ENCODE measurements around the gene SULF2. TPM values are rescaled to one million over a fixed set of nuclear protein-coding genes. Genes with fewer than 3 reads are reported as not detected.

The SULF2 gene
- total and polyA plus RNA-seq, 4 donors: 8.1 to 25.4 (median 12.0) TPM

DNA sequence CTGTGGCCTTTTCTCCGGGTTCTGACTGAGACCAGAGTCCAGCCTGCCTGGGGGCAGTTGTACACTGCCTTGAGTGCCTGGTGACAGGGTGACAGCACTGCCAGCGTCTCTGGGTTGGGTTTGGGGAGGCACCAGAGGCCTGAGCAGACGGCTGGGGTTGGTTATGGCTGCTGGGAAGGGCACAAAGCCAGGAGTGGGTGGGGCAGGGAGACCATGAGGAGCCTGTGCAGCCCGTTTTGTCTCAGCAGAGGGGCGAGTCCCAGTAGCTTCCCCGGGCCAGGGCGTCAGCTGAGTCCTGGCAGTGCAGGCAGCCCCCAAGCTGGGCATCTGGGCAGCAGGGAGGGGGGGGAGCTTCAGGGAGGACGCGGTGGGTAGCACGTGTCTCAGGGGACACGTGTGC lies 15.3 kb upstream of the SULF2 start:
- H3K4me3 ChIP-seq (ENCODE audit: low read depth in 1 of 3, low read length in 3 of 3): no peak overlapping the region
- no peak for DNase-seq (ENCODE audit: low spot score)
- H3K9me3 ChIP-seq (ENCODE audit: control insufficient read depth in 4 of 4, low read length in 3 of 4): no peaks in the 10 kb centered on the region
- H3K27ac ChIP-seq (ENCODE audit: low read depth in 1 of 2, low read length in 2 of 2): no peak overlapping the region
- WGBS: 86% methylated on average over 11 of the region's 11 CpGs
- H3K36me3 ChIP-seq (ENCODE audit: control insufficient read depth in 4 of 4, insufficient read depth in 3 of 4, low read depth in 1 of 4, low read length in 3 of 4): no peaks in the 10 kb centered on the region
- TF ChIP-seq YY1 (IDR thresholded peaks at IDR 0.05): no peak
- no peak for TF ChIP-seq RAD21 (IDR thresholded peaks at IDR 0.05)
- no peak for TF ChIP-seq TAF1 (conservative IDR thresholded peaks at IDR 0.05)
- TF ChIP-seq, protein P1, sequence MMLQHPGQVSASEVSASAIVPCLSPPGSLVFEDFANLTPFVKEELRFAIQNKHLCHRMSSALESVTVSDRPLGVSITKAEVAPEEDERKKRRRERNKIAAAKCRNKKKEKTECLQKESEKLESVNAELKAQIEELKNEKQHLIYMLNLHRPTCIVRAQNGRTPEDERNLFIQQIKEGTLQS (IDR thresholded peaks at IDR 0.05): no peak
- TF ChIP-seq HNF4A (conservative IDR thresholded peaks at IDR 0.05): no peak
- no peak for TF ChIP-seq CTCF (IDR thresholded peaks at IDR 0.05; ENCODE audit: low read depth, low read length, missing input control)
- H3K9ac ChIP-seq (ENCODE audit: low read depth in 1 of 2, low read length in 2 of 2): no peak overlapping the region
- no peaks in the 10 kb centered on the region for H3K4me1 ChIP-seq (ENCODE audit: control insufficient read depth in 4 of 4, insufficient read depth in 4 of 4, low read length in 3 of 4)
- no peaks in the 10 kb centered on the region for H3K27me3 ChIP-seq (ENCODE audit: control insufficient read depth in 4 of 4, insufficient read depth in 4 of 4, low read length in 3 of 4)

GRCh38 chr20:47799116-47799715 lies 13.9 kb upstream of the SULF2 start:
- no peak overlapping the region for H3K27ac ChIP-seq (ENCODE audit: low read depth in 1 of 2, low read length in 2 of 2)
- TF ChIP-seq YY1 (IDR thresholded peaks at IDR 0.05) (no peak), NR2F2 (IDR thresholded peaks at IDR 0.05) (peak; percentile 54)
- TF ChIP-seq, protein P1 (IDR thresholded peaks at IDR 0.05): no peak
- H3K36me3 ChIP-seq (ENCODE audit: control insufficient read depth in 4 of 4, insufficient read depth in 3 of 4, low read depth in 1 of 4, low read length in 3 of 4): no peaks in the 10 kb centered on the region
- H3K27me3 ChIP-seq (ENCODE audit: control insufficient read depth in 4 of 4, insufficient read depth in 4 of 4, low read length in 3 of 4): no peaks in the 10 kb centered on the region
- no peak overlapping the region for H3K4me3 ChIP-seq (ENCODE audit: low read depth in 1 of 3, low read length in 3 of 3)
- no peaks in the 10 kb centered on the region for H3K9me3 ChIP-seq (ENCODE audit: control insufficient read depth in 4 of 4, low read length in 3 of 4)
- no peak for DNase-seq (ENCODE audit: low spot score)
- no peak overlapping the region for H3K9ac ChIP-seq (ENCODE audit: low read depth in 1 of 2, low read length in 2 of 2)
- WGBS: 67% methylated on average over 6 of the region's 6 CpGs
- H3K4me1 ChIP-seq (ENCODE audit: control insufficient read depth in 4 of 4, insufficient read depth in 4 of 4, low read length in 3 of 4): no peaks in the 10 kb centered on the region

DNA sequence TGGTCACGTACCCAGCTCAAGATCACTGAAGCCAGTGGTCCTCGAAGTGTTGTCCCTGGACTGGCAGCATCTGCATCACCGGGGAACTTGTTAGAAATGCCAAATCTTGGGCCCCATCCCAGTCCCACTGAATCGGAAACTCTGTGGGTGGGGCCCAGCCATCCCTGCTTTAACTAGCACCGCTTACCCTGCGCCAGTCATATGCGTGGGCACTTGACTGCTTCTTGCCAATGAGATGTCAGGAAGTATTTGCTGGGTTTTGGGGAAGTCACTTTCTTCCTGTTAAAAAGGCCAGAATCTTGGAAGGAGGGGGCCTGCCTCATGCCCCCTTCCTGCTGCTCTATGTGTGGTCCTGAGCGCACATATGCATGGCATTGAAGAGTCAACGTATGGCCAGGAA lies 11.7 kb upstream of the SULF2 start:
- DNase-seq (ENCODE audit: low spot score): no peak
- Histone ChIP-seq H3K36me3 (ENCODE audit: control insufficient read depth in 4 of 4, insufficient read depth in 3 of 4, low read depth in 1 of 4, low read length in 3 of 4) (no peaks in the 10 kb centered on the region), H3K27ac (ENCODE audit: low read depth in 1 of 2, low read length in 2 of 2) (no peak overlapping the region), H3K4me3 (ENCODE audit: low read depth in 1 of 3, low read length in 3 of 3) (no peak overlapping the region), H3K9me3 (ENCODE audit: control insufficient read depth in 4 of 4, low read length in 3 of 4) (no peaks in the 10 kb centered on the region), H3K27me3 (ENCODE audit: control insufficient read depth in 4 of 4, insufficient read depth in 4 of 4, low read length in 3 of 4) (no peaks in the 10 kb centered on the region), H3K4me1 (ENCODE audit: control insufficient read depth in 4 of 4, insufficient read depth in 4 of 4, low read length in 3 of 4) (no peaks in the 10 kb centered on the region), H3K9ac (ENCODE audit: low read depth in 1 of 2, low read length in 2 of 2) (no peak overlapping the region)
- WGBS: 86% methylated on average over 9 of the region's 9 CpGs
- TF ChIP-seq CTCF (IDR thresholded peaks at IDR 0.05; ENCODE audit: low read depth, low read length, missing input control) (no peak), RAD21 (IDR thresholded peaks at IDR 0.05) (no peak), GABPA (IDR thresholded peaks at IDR 0.05 in 1 of 2, conservative IDR thresholded peaks at IDR 0.05 in 1 of 2) (no peak), NR2F2 (IDR thresholded peaks at IDR 0.05) (no peak), JUND (IDR thresholded peaks at IDR 0.05) (no peak), RXRA (IDR thresholded peaks at IDR 0.05) (no peak), HNF4A (conservative IDR thresholded peaks at IDR 0.05) (no peak), FOXA1 (IDR thresholded peaks at IDR 0.05) (no peak), TAF1 (conservative IDR thresholded peaks at IDR 0.05) (no peak), HNF4G (IDR thresholded peaks at IDR 0.05) (no peak), FOXA2 (IDR thresholded peaks at IDR 0.05) (no peak)
- TF ChIP-seq, protein P2, sequence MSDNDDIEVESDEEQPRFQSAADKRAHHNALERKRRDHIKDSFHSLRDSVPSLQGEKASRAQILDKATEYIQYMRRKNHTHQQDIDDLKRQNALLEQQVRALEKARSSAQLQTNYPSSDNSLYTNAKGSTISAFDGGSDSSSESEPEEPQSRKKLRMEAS (IDR thresholded peaks at IDR 0.05): no peak
- TF ChIP-seq, protein P1 (IDR thresholded peaks at IDR 0.05): no peak
- TF ChIP-seq, protein P3, sequence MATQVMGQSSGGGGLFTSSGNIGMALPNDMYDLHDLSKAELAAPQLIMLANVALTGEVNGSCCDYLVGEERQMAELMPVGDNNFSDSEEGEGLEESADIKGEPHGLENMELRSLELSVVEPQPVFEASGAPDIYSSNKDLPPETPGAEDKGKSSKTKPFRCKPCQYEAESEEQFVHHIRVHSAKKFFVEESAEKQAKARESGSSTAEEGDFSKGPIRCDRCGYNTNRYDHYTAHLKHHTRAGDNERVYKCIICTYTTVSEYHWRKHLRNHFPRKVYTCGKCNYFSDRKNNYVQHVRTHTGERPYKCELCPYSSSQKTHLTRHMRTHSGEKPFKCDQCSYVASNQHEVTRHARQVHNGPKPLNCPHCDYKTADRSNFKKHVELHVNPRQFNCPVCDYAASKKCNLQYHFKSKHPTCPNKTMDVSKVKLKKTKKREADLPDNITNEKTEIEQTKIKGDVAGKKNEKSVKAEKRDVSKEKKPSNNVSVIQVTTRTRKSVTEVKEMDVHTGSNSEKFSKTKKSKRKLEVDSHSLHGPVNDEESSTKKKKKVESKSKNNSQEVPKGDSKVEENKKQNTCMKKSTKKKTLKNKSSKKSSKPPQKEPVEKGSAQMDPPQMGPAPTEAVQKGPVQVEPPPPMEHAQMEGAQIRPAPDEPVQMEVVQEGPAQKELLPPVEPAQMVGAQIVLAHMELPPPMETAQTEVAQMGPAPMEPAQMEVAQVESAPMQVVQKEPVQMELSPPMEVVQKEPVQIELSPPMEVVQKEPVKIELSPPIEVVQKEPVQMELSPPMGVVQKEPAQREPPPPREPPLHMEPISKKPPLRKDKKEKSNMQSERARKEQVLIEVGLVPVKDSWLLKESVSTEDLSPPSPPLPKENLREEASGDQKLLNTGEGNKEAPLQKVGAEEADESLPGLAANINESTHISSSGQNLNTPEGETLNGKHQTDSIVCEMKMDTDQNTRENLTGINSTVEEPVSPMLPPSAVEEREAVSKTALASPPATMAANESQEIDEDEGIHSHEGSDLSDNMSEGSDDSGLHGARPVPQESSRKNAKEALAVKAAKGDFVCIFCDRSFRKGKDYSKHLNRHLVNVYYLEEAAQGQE (IDR thresholded peaks at IDR 0.05): no peak
- TF ChIP-seq, protein P4, sequence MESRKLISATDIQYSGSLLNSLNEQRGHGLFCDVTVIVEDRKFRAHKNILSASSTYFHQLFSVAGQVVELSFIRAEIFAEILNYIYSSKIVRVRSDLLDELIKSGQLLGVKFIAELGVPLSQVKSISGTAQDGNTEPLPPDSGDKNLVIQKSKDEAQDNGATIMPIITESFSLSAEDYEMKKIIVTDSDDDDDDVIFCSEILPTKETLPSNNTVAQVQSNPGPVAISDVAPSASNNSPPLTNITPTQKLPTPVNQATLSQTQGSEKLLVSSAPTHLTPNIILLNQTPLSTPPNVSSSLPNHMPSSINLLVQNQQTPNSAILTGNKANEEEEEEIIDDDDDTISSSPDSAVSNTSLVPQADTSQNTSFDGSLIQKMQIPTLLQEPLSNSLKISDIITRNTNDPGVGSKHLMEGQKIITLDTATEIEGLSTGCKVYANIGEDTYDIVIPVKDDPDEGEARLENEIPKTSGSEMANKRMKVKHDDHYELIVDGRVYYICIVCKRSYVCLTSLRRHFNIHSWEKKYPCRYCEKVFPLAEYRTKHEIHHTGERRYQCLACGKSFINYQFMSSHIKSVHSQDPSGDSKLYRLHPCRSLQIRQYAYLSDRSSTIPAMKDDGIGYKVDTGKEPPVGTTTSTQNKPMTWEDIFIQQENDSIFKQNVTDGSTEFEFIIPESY (IDR thresholded peaks at IDR 0.05): no peak
